Stimulated activated CD4-positive, alpha-beta T cell treated with anti-CD3 and anti-CD28 coated beads, Interleukin-12 subunit alpha, Interleukin-12 subunit beta, amount 100 ng/mL, for 4 hours (primary cell): ENCODE data around the gene IL18BP.

Source experiments
- DNase-seq: peaks from one replicate; pipeline ENCODE4 v3.0.0-alpha.2; 2020

Gene IL18BP

DNA sequence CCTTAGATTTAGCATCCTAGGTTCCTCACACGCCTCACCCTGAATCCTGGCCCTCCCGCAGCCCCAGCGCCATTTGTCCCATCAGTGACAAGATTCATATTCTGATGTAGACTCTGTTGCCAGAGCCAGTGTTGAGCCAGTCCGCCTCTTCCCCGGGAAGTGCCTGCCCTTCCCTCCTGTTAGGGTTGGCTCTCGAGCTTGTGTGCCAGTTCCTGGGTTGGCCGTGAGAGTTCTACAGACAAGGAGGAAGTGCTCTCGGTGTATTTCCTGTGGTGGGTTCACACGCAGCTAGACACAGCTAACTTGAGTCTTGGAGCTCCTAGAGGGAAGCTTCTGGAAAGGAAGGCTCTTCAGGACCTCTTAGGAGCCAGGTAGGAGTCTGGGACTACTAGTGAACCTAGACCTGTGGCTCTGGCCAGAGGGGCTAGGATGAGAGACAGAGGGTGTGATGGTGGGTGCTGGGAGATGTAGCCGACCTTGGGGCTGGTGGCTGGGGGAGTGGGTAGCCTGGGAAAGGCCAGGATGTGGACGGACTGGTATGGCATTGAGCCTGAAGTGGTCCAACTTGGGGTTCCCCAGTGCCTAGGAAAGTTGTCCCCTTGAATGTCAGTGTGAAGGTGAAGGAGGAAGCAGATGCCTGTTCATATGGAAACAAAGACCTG, at the start of gene IL18BP:
Gene IL18BP, plus strand, starts transcription at position 261 of the 662 bp plus-strand sequence. CDS start 1,076 bp downstream, outside the sequence.
- no peak for DNase-seq

- no peak for DNase-seq
These were observed 49.7 kb upstream of the IL18BP start for GRCh38 chr11:71949034-71949433.

GRCh38 chr11:71951741-71952310, 46.9 kb upstream of the IL18BP start:
- no peak for DNase-seq

- no peak for DNase-seq
These were observed 42.7 kb upstream of the IL18BP start for GRCh38 chr11:71955898-71956456.

- no peak for DNase-seq
These were observed 36.2 kb upstream of the IL18BP start for GRCh38 chr11:71962428-71963038.

GRCh38 chr11:71963468-71963867, 35.2 kb upstream of the IL18BP start:
- no peak for DNase-seq

DNA sequence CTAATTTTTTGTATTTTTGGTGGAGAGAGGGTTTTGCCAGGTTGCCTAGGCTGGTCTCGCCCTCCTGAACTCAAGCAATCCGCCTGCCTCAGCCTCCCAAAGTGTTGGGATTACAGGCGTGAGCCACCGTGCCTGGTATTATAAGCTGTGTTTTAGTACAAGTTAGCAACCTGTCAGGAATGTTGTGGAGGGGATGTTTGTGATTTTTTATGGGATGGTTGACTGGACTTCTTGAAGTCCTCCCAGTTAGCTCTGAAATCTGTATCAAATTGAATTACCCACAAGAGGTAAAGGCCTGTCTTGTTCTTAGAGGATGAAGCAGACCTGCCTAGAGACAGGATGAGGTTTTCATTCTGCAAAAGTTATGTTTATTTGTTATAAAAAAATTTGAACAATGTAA, 34.1 kb upstream of the IL18BP start:
- no peak for DNase-seq

- DNase-seq, result no peak
These were observed 27.0 kb upstream of the IL18BP start for GRCh38 chr11:71971680-71972079.

DNA sequence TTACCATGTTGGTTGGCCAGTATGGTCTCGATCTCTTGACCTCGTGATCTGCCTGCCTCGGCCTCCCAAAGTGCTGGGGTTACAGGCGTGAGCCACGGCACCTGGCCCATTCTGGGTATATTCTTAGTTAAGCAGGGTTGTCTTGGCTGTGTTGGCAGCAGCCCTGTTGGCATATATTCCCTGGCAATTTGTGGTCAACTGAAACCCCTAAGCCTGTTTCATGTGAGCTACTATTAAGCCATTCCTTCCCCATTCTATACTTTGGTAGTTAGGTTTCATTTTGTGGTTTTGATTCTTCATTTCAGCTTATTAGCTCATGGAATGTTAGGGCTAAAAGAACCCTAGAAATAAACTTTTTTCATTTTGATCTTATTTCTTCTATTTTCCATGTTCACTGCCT, 22.2 kb upstream of the IL18BP start:
- DNase-seq, result no peak

DNA sequence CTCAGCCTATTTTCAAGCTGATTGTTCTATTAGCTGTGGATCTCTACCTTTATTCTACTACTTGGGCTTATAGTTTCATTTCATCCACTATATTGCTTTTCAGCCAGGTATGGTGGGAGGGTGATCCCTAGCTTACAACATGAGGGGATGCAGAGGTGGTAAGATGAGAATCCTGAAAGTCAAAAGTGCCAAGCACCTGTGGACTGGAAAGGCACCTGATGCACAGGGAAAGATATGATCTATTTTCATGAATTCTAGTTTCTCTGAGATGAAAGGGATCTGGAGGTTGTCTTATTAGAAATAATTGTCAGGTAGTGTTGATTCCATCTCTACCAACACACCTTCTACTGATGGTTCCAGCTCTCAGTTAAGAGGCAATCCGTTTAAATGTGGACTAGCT, 21.6 kb upstream of the IL18BP start:
- no peak for DNase-seq

- peak; percentile 23 for DNase-seq
These were observed 20.8 kb upstream of the IL18BP start for GRCh38 chr11:71977743-71978418.

GRCh38 chr11:71979094-71979493, 19.6 kb upstream of the IL18BP start:
- no peak for DNase-seq

DNA sequence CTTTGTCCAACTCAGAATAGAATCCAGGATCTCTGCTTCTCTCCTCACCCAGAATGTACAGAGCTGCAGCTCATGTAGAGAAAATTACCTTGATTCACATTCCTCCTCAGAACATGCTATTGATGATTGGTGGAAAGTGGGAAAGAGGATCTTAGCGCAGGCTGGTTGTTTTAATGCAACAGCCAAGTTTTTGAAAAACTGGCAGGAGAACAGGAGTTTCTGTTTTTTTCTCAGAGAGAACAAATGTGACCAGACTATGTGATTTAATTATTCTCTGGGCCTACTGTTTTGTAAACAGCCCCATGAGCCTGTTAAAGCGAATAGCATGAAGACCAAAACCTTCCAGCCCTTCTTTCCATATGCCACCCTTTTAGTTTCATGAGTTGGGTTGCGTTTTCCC, 19.1 kb upstream of the IL18BP start:
- no peak for DNase-seq

DNA sequence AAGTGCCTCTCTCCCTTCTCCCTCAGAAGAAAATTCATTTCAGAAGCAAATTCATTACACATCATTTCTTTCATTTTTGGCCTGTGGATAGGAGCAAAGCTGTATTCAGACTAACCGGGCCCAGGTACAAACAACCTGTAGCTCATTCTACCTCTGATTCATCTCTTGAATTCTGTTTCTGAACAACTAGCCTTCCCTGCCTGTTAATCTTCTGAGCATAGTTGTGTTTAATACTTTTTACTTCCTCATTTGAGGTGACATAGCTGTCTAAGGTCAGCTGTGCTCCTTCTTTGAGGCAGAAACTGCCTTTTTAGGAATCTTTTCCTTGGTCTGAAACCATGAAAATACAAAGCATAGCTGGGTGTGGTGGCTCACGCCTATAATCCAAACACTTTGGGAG, 12.6 kb upstream of the IL18BP start:
- no peak for DNase-seq

DNA sequence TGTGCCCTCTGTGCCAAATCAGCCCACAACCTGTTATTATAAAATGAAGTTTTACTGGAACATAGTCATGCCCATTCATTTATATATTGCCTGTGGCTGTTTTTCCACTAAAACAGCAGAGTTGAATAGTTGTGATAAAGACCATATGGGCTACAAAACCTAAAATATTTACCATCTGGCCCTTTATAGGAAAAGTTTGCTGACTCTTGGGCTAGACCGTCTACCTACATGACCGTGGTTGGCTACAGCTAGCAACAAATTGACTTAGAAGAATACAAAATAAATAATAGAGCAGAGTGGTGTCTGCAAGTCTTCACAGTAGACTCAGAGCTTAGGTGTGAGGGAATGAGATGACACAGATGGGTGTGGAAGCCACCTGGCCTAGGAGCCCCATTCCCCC, 11.2 kb upstream of the IL18BP start:
- no peak for DNase-seq

- DNase-seq, result no peak
These were observed 10.7 kb upstream of the IL18BP start for GRCh38 chr11:71988050-71988449.

- no peak for DNase-seq
These were observed 8.0 kb upstream of the IL18BP start for GRCh38 chr11:71990701-71991100.

- no peak for DNase-seq
These were observed 7.2 kb upstream of the IL18BP start for GRCh38 chr11:71991494-71991893.

DNA sequence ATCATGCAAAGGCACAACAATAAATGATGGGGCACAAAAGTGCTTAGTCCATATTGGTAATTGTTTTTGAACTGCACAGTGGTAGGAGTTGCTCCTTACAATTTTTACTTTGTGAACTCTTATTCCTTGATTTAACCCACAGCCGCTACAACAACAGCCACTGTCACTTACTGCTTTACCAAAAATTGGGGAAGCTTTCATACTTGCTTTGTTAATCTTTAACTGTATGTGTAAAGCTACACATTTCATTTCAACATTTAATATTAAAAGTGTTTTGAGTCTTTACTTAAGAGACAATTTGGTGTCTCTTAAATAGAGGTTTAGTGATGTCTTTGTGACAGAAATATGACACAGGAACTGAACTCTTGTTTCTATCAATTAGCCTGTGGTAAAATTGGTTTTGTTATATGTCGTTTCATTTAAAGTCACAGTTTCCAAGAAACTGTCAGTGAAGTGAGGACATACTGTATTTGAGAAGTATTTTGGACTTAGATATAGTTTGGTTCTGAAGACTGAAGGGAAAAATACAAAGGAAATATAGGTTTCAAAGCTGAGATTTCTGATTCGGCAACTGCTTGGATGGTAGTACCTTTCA, 6.5 kb upstream of the IL18BP start:
- DNase-seq, result no peak

- DNase-seq, result no peak
These were observed 3.9 kb upstream of the IL18BP start for GRCh38 chr11:71994786-71995185.

GRCh38 chr11:71995726-71996291, 2.9 kb upstream of the IL18BP start:
- no peak for DNase-seq

GRCh38 chr11:71996517-71996916, 2.2 kb upstream of the IL18BP start:
- DNase-seq, result no peak

DNA sequence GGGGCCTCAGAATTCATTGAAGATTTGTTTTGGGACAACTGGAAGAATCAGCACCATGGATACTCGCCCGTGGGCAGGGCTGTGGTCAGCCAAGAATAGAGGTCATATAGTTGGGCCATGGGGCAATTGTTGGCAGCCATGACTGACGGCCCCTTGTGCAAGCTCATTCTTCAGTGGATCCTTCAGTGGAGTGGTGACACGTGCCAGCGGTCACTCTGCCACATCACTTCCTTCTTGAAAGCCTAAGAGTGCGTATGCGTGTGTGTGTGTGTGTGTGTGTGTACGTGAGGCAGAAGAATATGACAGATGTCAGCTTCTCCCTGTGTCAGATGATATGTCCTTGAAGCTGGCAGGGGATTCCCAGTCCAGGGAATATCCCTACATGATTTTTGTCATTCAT, 1.8 kb upstream of the IL18BP start:
- DNase-seq, result no peak
